ENCODE data around the gene CCR2. TPM values are rescaled to one million over a fixed set of nuclear protein-coding genes. Genes with fewer than 3 reads are reported as not detected.

CCR2 gene
- total RNA-seq, 2 experiments from 2014 or later, result 70.8 to 70.9 TPM

DNA sequence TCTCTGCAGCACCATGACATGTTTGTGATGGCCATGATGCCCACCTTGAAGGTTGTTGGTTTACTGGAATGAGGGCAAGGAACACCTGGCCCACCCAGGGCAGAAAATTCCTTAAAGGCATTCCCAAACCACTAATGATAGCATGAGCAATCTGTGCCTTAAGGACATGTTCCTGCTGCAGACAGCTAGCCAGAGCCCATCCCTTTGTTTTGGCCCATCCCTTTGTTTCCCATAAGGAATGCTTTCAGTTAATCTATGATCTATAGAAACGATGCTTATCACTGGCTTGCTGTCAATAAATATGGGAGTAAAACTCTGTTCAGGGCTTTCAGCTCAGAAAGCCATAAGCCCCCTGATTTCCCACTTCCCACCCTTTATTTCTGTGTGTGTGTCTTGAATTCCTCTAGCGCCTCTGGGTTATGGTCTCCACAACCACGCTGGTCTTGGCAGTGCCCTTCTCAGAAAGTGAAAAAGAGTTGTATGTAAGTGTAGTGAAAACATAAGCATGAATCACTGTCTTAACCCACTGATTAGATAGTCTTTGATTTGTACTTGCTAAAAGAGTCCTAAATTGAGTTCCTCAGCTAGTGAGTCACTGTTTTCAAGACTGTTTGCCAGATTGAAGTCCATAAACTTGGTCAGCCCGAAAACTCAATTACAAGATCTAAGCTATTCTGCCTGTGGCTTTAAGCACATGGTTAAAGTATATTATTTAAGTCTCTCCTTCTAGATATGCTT, 19.0 kb upstream of the CCR2 start:
- peaks cover 41% of the 10 kb centered on the region for H3K4me1 Mint-ChIP-seq (ENCODE audit: low read depth)
- H3K9me3 Mint-ChIP-seq (ENCODE audit: insufficient read depth), result peaks cover 43% of the 10 kb centered on the region
- no peak overlapping the region for H3K27ac Mint-ChIP-seq
- DNase-seq (no peak), ATAC-seq (no peak)
- ChIA-PET POLR2A (interaction anchor here (1.5 kb wide), 1 partner anchor 14 kb away, joined by 4 read pairs; no protein-coding TSS in a partner anchor), CTCF (interaction anchor here (0.8 to 1.6 kb wide), 5 partner anchors 13 to 59 kb away, joined by 3 to 4 read pairs (median 3); no protein-coding TSS in a partner anchor)
- peaks cover 41% of the 10 kb centered on the region for H3K36me3 Mint-ChIP-seq (ENCODE audit: low read depth)
- H3K27me3 Mint-ChIP-seq (ENCODE audit: low read depth), result peaks cover 8% of the 10 kb centered on the region
- H3K4me3 Mint-ChIP-seq, result no peak overlapping the region

DNA sequence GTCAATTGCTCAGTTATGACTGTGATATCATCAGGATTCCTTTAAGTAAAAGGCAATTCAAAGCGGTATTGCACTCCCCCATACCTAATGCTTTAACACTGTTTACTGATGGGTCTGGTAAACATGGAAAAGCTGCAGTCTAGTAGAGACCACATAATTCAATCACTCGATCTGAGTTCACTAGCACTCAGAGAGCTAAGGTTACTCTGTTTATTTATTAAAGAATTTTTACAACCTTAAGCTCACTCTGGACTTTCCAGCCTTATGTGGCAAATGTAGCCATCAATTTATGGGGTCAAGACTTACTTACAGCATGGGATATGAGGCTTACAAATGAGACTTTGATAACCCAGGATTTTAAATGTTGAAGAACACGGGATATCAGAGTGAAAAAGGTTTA, 18.4 kb upstream of the CCR2 start:
- Mint-ChIP-seq H3K27ac (no peak overlapping the region), H3K4me3 (no peak overlapping the region), H3K4me1 (ENCODE audit: low read depth) (peaks cover 41% of the 10 kb centered on the region), H3K27me3 (ENCODE audit: low read depth) (peaks cover 8% of the 10 kb centered on the region), H3K36me3 (ENCODE audit: low read depth) (peaks cover 45% of the 10 kb centered on the region), H3K9me3 (ENCODE audit: insufficient read depth) (peaks cover 47% of the 10 kb centered on the region)
- ChIA-PET POLR2A (interaction anchor here (1.5 kb wide), 1 partner anchor 14 kb away, joined by 4 read pairs; no protein-coding TSS in a partner anchor), CTCF (interaction anchor here (0.8 to 1.8 kb wide), 6 partner anchors 14 to 59 kb away, joined by 3 to 7 read pairs (median 3); no protein-coding TSS in a partner anchor)
- ATAC-seq (no peak), DNase-seq (no peak)

DNA sequence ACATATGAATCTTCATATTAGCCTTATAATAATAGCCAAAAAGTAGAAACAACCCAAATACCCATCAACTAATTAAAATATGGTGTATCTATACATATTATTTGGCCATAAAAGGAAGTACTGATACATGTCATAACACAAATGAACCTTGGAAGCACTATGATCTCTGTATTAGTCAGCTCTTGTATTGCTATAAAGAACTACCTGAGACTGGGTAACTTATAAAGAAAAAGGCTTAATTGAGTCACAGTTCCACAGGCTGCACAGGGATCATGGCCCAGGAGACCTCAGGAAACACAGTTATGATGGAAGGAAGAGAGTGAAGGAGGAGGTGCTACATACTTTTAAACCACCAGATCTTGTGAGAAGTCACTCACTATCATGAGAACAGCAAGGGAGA, 16.0 kb upstream of the CCR2 start:
- Mint-ChIP-seq H3K27me3 (ENCODE audit: low read depth) (no peaks in the 10 kb centered on the region), H3K27ac (no peak overlapping the region), H3K36me3 (ENCODE audit: low read depth) (peaks cover 39% of the 10 kb centered on the region), H3K4me1 (ENCODE audit: low read depth) (peaks cover 28% of the 10 kb centered on the region), H3K9me3 (ENCODE audit: insufficient read depth) (peaks cover 44% of the 10 kb centered on the region), H3K4me3 (no peak overlapping the region)
- DNase-seq (no peak), ATAC-seq (no peak)
- ChIA-PET CTCF (no interaction called here), POLR2A (no interaction called here)

DNA sequence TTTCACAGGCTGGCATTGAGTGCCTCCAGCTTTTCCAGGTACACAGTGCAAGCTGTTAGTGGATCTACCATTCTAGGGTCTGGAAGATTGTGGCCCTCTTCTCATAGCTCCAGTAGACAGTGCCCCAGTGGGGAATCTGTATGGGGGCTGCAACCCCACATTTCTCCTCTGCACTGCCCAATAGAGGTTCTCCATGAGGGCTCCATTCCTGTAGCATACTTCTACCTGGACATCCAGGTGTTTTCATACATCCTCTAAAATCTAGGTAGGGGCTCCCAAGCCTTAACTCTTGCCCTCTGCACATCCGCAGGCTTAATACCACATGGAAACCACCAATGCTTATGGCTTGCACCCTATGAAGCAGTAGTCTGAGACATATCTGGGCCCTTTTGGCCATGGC, 15.1 kb upstream of the CCR2 start:
- ChIA-PET CTCF (no interaction called here), POLR2A (no interaction called here)
- Mint-ChIP-seq H3K27ac (no peak overlapping the region), H3K27me3 (ENCODE audit: low read depth) (no peaks in the 10 kb centered on the region), H3K36me3 (ENCODE audit: low read depth) (peaks cover 39% of the 10 kb centered on the region), H3K4me1 (ENCODE audit: low read depth) (peaks cover 19% of the 10 kb centered on the region), H3K4me3 (no peak overlapping the region), H3K9me3 (ENCODE audit: insufficient read depth) (peaks cover 44% of the 10 kb centered on the region)
- ATAC-seq (no peak), DNase-seq (no peak)

DNA sequence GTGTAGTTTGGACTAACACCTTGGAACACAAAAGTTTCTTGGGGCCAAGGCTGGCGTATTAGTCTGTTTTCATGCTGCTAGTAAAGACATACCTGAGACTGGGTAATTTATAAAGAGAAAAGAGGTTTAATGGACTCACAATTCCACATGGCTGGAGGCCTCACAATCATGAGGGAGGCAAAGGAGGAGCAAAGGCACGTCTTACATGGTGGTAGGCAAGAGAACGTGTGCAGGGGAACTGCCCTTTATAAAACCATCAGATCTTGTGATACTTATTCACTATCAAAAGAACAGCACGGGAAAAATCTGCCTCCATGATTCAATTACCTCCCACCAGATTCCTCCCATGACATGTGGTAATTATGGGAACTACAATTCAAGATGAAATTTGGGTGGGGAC, 9.4 kb upstream of the CCR2 start:
- ChIA-PET POLR2A (no interaction called here), CTCF (no interaction called here)
- H3K9me3 Mint-ChIP-seq (ENCODE audit: insufficient read depth), result peaks cover 50% of the 10 kb centered on the region
- H3K27me3 Mint-ChIP-seq (ENCODE audit: low read depth), result no peaks in the 10 kb centered on the region
- peaks cover 54% of the 10 kb centered on the region for H3K36me3 Mint-ChIP-seq (ENCODE audit: low read depth)
- H3K27ac Mint-ChIP-seq, result no peak overlapping the region
- DNase-seq (no peak), ATAC-seq (no peak)
- peaks cover 29% of the 10 kb centered on the region for H3K4me1 Mint-ChIP-seq (ENCODE audit: low read depth)
- H3K4me3 Mint-ChIP-seq, result no peak overlapping the region

DNA sequence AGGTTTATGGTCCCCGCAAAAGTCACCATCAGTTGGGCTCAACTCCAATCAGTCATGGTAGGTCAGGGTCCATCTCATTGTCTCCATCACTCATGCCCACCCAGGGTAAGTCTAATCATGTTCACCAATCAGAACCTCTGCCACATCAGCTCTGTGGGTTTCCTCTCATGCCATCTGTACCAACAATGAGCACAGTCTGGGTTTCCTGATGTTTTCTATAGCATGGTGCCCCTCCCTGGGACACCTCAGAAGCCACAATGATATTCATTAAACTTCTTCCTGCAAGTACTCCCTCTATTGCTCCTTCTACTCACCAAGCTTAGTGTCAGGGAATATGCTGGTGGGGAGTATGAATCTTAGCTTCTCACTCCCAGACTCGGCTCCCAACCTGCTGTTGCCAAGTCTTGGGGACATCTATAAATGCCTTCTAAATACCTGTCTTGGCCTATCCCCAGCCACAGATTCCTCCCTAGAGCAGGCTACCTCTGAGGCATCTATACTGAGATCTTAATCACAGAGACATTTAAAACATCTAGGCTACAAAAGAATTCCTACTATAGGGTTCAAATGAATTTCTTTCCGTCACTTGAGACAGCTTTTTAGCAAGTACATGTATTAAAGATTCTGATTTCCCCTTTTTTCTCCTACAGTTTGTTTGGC, 5.0 kb upstream of the CCR2 start:
- Mint-ChIP-seq H3K4me3 (peak overlapping the region; percentile 59), H3K27me3 (ENCODE audit: low read depth) (no peaks in the 10 kb centered on the region), H3K4me1 (ENCODE audit: low read depth) (peaks cover 73% of the 10 kb centered on the region), H3K36me3 (ENCODE audit: low read depth) (peaks cover 54% of the 10 kb centered on the region), H3K27ac (peak overlapping the region; percentile 91), H3K9me3 (ENCODE audit: insufficient read depth) (peaks cover 41% of the 10 kb centered on the region)
- ATAC-seq, result peak; percentile 14
- ChIA-PET POLR2A (interaction anchor here (1.0 to 4.4 kb wide), 3 partner anchors 11 to 20 kb away, joined by 3 to 28 read pairs (median 4); partner anchors contain the start of gene CCR5), CTCF (interaction anchor here (0.8 to 10.1 kb wide), 10 partner anchors 20 to 247 kb away, joined by 3 to 198 read pairs (median 4); partner anchors contain the start of genes CCR1 and CCR5)
- DNase-seq, result no peak

DNA sequence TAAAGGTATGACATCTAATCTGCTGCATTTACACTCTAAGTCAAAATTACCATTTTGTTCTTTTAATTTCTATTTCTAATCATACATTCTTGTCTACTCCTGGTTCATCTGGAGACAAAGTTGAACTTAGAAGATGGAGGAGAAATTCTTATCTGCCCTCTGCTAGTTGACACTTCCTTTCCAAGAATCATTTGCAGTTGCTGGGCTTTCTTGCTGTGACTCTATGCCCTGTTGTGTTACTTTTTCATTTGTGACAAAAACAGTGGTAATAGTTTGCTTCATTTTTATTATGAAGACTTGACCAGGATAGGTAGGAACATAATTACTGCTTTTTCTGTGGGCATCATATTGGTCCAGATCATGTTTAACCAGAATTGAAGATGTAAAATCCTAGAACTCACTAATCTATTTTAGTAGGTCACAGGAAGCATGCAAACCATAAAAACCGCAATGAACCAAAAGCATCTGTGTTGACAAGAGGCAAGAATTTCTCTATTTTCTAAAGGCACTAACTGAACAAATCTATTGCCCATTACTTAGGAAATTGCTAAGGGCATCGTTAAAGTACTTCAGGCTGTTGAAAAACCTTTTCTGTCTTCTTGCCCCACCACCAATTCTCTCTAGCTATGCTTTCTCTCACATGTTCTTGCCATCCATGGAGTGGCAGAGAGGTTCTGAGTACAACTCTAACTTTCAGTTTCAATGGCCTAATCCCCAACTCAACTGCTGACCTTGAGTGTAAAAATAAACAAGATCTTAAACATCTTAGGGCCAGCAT, 4.2 kb upstream of the CCR2 start:
- Mint-ChIP-seq H3K9me3 (ENCODE audit: insufficient read depth) (peaks cover 37% of the 10 kb centered on the region), H3K36me3 (ENCODE audit: low read depth) (peaks cover 56% of the 10 kb centered on the region), H3K27ac (peak overlapping the region; percentile 91), H3K4me1 (ENCODE audit: low read depth) (peaks cover 80% of the 10 kb centered on the region), H3K4me3 (peak overlapping the region; percentile 59), H3K27me3 (ENCODE audit: low read depth) (no peaks in the 10 kb centered on the region)
- ATAC-seq (peak; percentile 54), DNase-seq (peak; percentile 68)
- ChIA-PET POLR2A (interaction anchor here (0.8 to 4.4 kb wide), 5 partner anchors 15 to 141 kb away, joined by 3 to 28 read pairs (median 4); partner anchors contain the start of genes CCR1 and CCR5), CTCF (interaction anchor here (0.8 to 10.1 kb wide), 14 partner anchors 14 to 262 kb away, joined by 3 to 198 read pairs (median 6); partner anchors contain the start of genes CCR1 and CCR5)

DNA sequence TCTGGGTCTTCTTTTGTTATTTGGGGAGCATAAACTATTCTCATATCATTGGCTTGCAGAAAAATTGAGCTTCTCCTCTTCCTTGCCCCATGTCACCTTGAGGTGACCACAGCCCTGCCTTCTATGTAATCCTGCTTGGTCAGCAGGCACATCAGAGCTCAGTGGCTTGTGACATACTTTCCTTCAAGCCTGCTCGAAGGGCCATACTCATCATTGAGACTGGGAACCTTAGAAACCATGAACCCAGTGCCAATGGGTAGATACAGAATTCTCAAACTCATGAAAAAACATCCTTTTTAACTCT, 3.7 kb upstream of the CCR2 start:
- H3K36me3 Mint-ChIP-seq (ENCODE audit: low read depth), result peaks cover 56% of the 10 kb centered on the region
- H3K4me3 Mint-ChIP-seq, result peak overlapping the region; percentile 59
- ATAC-seq, result peak; percentile 14
- H3K9me3 Mint-ChIP-seq (ENCODE audit: insufficient read depth), result peaks cover 35% of the 10 kb centered on the region
- DNase-seq, result no peak
- CTCF ChIA-PET, result interaction anchor here (0.8 to 10.1 kb wide), 10 partner anchors 15 to 263 kb away, joined by 3 to 198 read pairs (median 8); partner anchors contain the start of genes CCR1 and CCR5
- peak overlapping the region; percentile 91 for H3K27ac Mint-ChIP-seq
- peaks cover 84% of the 10 kb centered on the region for H3K4me1 Mint-ChIP-seq (ENCODE audit: low read depth)
- POLR2A ChIA-PET, result interaction anchor here (0.8 to 4.4 kb wide), 5 partner anchors 19 to 142 kb away, joined by 3 to 28 read pairs (median 5); partner anchors contain the start of genes CCR1 and CCR5
- peaks cover 2% of the 10 kb centered on the region for H3K27me3 Mint-ChIP-seq (ENCODE audit: low read depth)

DNA sequence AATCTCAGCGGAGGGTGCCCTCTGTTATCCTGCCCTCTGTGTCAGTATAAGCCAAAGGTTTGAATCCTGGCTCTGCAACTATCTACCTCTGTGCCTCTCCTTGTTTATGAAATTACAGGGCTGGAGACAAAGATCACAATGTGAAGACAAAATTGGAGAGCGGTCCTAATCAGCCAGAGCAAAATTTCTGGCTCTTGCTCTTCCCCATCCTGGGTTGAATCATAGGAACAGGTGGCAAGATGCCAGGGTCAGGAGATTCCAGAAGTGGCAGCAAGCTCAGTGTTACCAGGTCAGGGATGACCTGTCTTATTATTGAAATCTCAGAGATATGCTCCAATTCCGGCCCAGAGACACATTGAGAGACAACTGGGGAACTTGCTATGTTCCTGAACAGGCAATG, 2.3 kb upstream of the CCR2 start:
- peak overlapping the region; percentile 4 for H3K27ac Mint-ChIP-seq
- POLR2A ChIA-PET, result interaction anchor here (2.0 to 4.4 kb wide), 2 partner anchors 17 to 51 kb away, joined by 10 to 28 read pairs; partner anchors contain the start of gene CCR5
- H3K27me3 Mint-ChIP-seq (ENCODE audit: low read depth), result peaks cover 2% of the 10 kb centered on the region
- DNase-seq (no peak), ATAC-seq (no peak)
- peaks cover 57% of the 10 kb centered on the region for H3K36me3 Mint-ChIP-seq (ENCODE audit: low read depth)
- CTCF ChIA-PET, result interaction anchor here (1.0 to 10.1 kb wide), 10 partner anchors 8 to 137 kb away, joined by 3 to 198 read pairs (median 6); partner anchors contain the start of gene CCR5
- no peak overlapping the region for H3K4me3 Mint-ChIP-seq
- H3K4me1 Mint-ChIP-seq (ENCODE audit: low read depth), result peaks cover 95% of the 10 kb centered on the region
- H3K9me3 Mint-ChIP-seq (ENCODE audit: insufficient read depth), result peaks cover 22% of the 10 kb centered on the region

DNA sequence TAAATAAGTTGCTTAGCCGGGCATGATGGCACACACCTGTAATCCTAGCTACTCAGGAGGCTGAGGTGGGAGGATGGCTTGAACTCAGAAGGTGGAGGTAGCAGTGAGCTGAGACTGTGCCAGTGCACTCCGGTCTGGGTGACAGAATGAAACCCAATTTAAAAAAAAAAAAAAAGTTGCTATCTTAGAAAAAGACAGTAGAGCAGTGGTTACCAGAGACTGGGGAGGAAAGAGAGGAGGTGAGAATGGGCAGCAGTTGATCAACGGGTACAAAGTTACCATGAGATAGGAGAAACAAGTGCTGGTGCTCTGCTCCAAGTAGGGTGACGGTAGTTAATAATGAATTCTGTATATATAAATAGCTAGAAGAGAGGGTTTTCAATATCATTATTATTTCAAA, 821 bp upstream of the CCR2 start:
- CTCF ChIA-PET, result interaction anchor here (1.4 to 10.1 kb wide), 6 partner anchors 11 to 275 kb away, joined by 4 to 198 read pairs (median 13); partner anchors contain the start of gene CCR5
- ATAC-seq (peak; percentile 21), DNase-seq (no peak)
- H3K27ac Mint-ChIP-seq, result peak overlapping the region; percentile 73
- peaks cover 97% of the 10 kb centered on the region for H3K4me1 Mint-ChIP-seq (ENCODE audit: low read depth)
- H3K4me3 Mint-ChIP-seq, result peak overlapping the region; percentile 43
- peaks cover 2% of the 10 kb centered on the region for H3K27me3 Mint-ChIP-seq (ENCODE audit: low read depth)
- H3K9me3 Mint-ChIP-seq (ENCODE audit: insufficient read depth), result peaks cover 8% of the 10 kb centered on the region
- POLR2A ChIA-PET, result interaction anchor here (1.7 to 3.3 kb wide), 2 partner anchors 16 to 69 kb away, joined by 9 to 23 read pairs; partner anchors contain the start of gene CCR5
- H3K36me3 Mint-ChIP-seq (ENCODE audit: low read depth), result peaks cover 58% of the 10 kb centered on the region

DNA sequence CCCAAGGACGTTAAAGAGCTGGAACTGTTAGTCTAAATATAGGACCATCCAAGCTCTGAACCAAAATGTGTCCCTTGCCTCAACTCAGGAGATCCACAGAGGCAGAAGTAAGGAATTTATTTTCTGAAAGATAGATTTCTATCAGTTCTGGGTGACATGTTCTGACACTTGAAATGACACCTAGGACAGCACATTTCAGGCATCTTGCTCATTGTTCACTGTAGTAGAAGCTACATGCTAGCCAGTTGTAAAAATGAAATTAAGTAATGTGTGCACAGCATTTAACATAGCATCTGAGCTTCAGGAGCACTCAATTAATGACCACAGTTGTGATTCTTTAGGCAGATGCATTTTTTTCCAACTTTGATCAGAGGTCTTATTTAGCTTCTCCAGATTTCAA, 567 bp downstream of the CCR2 start:
- H3K9me3 Mint-ChIP-seq (ENCODE audit: insufficient read depth), result no peaks in the 10 kb centered on the region
- CTCF ChIA-PET, result interaction anchor here (1.0 to 10.1 kb wide), 14 partner anchors 15 to 426 kb away, joined by 3 to 198 read pairs (median 4); partner anchors contain the start of genes CCR1 and CCR5
- DNase-seq (no peak), ATAC-seq (no peak)
- peak overlapping the region; percentile 91 for H3K27ac Mint-ChIP-seq
- H3K4me1 Mint-ChIP-seq (ENCODE audit: low read depth), result peaks cover 95% of the 10 kb centered on the region
- H3K4me3 Mint-ChIP-seq, result peak overlapping the region; percentile 85
- POLR2A ChIA-PET, result interaction anchor here (0.7 to 3.3 kb wide), 8 partner anchors 15 to 256 kb away, joined by 3 to 23 read pairs (median 3); partner anchors contain the start of gene CCR5
- H3K36me3 Mint-ChIP-seq (ENCODE audit: low read depth), result peaks cover 61% of the 10 kb centered on the region
- peaks cover 2% of the 10 kb centered on the region for H3K27me3 Mint-ChIP-seq (ENCODE audit: low read depth)
